HUES64 (cell line): ENCODE measurements around the gene TMEM179.

ENCODE experiments used
- H3K27ac ChIP-seq: 2 replicates; pipeline ENCODE4 v1.7.0; 2013; ENCODE audit warnings: low read depth, low read length, inconsistent platforms
- H3K27me3 ChIP-seq: 2 replicates; pipeline ENCODE4 v1.6.1; 2013; ENCODE audit warnings: mild to moderate bottlenecking, low read length; ENCODE audit not compliant: insufficient read depth
- H3K36me3 ChIP-seq: 2 replicates; pipeline ENCODE4 v1.6.1; 2013; ENCODE audit warnings: mild to moderate bottlenecking, low read length; ENCODE audit not compliant: insufficient read depth
- H3K4me1 ChIP-seq: 2 replicates; pipeline ENCODE4 v1.6.1; 2013; ENCODE audit warnings: mild to moderate bottlenecking, low read length, moderate library complexity; ENCODE audit not compliant: insufficient read depth
- H3K4me3 ChIP-seq: 2 replicates; pipeline ENCODE4 v1.5.1; 2013; ENCODE audit warnings: mild to moderate bottlenecking, low read length, moderate library complexity
- H3K9ac ChIP-seq: 2 replicates; pipeline ENCODE4 v1.6.1; 2013; ENCODE audit warnings: mild to moderate bottlenecking, low read depth, low read length
- H3K9me3 ChIP-seq: 2 replicates; pipeline ENCODE4 v1.6.1; 2013; ENCODE audit warnings: low read depth, low read length; ENCODE audit not compliant: insufficient read depth
- WGBS: fragments of 150-250, 120-280 bp; methylation state at CpG from one replicate; pipeline ENCODE4 v1.1.7; 2013; ENCODE audit warnings: missing lambda C conversion rate; 5-methylcytosine and 5-hydroxymethylcytosine counted together

The TMEM179 gene

DNA sequence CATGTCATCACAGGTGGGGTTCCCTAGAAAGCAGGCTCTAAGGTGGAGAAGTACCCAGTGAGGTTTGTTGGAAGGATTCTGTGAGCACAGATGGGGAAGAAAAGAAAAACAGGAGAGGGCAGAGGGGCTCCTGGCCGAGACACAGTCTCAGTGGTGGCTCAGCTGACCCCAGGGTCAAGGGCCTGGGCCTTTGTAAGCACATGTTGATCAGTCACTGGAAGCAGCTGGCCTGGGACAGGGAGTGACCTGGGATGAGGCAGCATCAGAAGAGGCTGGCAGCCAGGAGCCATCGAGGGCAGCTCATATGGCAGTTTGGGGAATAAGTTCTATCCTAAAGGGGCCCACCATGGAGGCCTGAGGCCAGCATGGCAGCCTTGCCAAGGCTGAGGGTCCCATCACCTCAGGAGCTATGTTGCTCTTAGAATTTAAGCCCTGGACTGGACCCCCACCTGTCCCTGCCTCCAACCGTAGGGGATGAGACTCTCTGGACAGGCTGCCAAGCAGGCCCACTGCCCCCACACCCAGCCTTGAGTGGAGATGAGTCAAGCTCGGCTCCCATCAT lies 6.3 kb upstream of the TMEM179 start:
- no peak overlapping the region for H3K9ac ChIP-seq
- no peaks in the 10 kb centered on the region for H3K9me3 ChIP-seq
- no peaks in the 10 kb centered on the region for H3K4me1 ChIP-seq
- no peak overlapping the region for H3K27ac ChIP-seq
- no peaks in the 10 kb centered on the region for H3K36me3 ChIP-seq
- H3K4me3 ChIP-seq: no peak overlapping the region
- 86% methylated on average over 4 of the region's 4 CpGs for WGBS
- H3K27me3 ChIP-seq: peaks cover 27% of the 10 kb centered on the region

DNA sequence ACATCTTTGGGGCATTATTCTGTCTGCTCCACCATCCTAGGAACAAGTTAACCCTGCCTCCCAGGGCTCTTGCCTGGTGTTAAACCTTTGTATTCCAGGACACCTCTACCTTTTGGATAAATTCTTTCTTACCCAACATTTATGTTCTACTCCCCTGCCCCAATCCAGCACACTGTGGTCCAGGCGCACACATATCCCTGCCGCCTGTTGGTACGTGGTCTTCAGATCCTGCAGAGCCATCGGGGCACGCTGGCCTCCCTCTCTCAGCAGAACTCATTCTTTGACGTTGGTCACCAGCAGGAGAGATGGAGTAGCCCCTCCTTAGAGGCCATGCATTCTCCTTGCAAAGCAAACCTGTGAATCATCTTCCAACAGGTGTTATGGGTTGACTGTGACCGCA lies 5.1 kb upstream of the TMEM179 start:
- WGBS: 73% methylated on average over 7 of the region's 7 CpGs
- peaks cover 38% of the 10 kb centered on the region for H3K27me3 ChIP-seq
- H3K4me1 ChIP-seq: no peaks in the 10 kb centered on the region

DNA sequence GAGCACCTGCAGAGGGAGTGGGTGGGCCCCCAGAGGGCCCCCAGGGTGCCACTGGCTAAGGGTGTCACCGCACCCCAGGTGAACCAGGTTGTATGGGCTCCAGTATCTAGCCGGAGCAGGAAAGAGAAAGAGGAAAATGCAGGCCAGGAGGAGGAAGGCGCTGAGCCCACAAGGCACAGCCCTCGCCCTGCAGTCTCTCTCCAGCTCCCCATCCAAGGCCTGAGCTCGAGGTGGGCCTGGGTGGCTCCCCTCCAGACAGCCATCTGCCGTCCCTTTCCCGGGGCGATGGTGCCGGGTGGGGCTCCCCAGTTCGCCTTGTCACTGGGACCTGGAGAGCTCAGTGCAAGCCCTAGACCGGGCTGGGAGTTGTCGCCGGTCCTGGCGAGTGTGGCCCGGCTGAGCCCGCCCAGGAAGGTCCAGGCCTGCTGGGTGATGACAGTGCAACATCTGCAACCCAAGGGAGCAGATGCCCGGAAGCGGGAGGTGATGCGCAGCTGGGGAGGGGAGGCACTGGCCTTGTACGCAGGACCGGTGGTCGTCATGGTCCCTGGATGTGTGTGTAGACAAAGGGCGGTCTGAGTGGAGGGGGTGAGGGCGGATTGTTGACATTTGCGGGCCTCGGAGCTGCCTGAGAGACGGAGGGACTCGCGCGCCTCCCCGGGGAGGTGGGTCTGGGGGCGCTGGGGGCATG lies 716 bp downstream of the TMEM179 start:
- H3K4me3 ChIP-seq: peak overlapping the region; percentile 47
- no peaks in the 10 kb centered on the region for H3K36me3 ChIP-seq
- peaks cover 36% of the 10 kb centered on the region for H3K27me3 ChIP-seq
- H3K4me1 ChIP-seq: no peaks in the 10 kb centered on the region
- no peak overlapping the region for H3K27ac ChIP-seq
- H3K9me3 ChIP-seq: no peaks in the 10 kb centered on the region
- WGBS: 51% methylated on average over 32 of the region's 32 CpGs
- no peak overlapping the region for H3K9ac ChIP-seq

More for the DNA sequence above, 5.1 kb upstream of the TMEM179 start:
- no peak overlapping the region for H3K4me3 ChIP-seq
- H3K9ac ChIP-seq: no peak overlapping the region
- no peak overlapping the region for H3K27ac ChIP-seq
- H3K9me3 ChIP-seq: no peaks in the 10 kb centered on the region
- H3K36me3 ChIP-seq: no peaks in the 10 kb centered on the region

DNA sequence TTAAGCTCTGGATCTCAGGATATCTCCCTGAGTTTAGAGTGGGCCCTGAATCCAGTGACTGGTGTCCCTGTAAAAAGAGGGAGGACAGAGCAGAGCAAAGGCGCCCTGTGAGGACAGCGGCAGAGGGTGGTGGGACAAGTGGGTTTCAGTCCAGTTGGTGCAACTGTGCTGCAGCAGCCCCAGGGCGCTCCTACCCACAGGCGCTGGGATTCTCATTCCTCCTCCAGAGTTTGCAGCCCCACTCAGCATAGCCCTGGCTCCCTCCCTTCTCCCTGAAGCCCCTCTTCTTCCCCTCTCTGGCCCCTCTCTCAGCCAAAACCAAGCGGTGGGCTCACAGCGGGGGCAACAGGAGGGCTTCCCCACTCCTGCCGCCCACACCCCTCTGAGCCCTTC lies 1.6 kb downstream of the TMEM179 start:
- no peak overlapping the region for H3K9ac ChIP-seq
- H3K4me1 ChIP-seq: no peaks in the 10 kb centered on the region
- H3K27me3 ChIP-seq: peaks cover 28% of the 10 kb centered on the region
- H3K36me3 ChIP-seq: no peaks in the 10 kb centered on the region
- no peak overlapping the region for H3K27ac ChIP-seq
- H3K4me3 ChIP-seq: no peak overlapping the region
- 89% methylated on average over 6 of the region's 7 CpGs for WGBS
- H3K9me3 ChIP-seq: no peaks in the 10 kb centered on the region

GRCh38 chr14:104602315-104602932 lies 2.1 kb downstream of the TMEM179 start:
- no peaks in the 10 kb centered on the region for H3K9me3 ChIP-seq

DNA sequence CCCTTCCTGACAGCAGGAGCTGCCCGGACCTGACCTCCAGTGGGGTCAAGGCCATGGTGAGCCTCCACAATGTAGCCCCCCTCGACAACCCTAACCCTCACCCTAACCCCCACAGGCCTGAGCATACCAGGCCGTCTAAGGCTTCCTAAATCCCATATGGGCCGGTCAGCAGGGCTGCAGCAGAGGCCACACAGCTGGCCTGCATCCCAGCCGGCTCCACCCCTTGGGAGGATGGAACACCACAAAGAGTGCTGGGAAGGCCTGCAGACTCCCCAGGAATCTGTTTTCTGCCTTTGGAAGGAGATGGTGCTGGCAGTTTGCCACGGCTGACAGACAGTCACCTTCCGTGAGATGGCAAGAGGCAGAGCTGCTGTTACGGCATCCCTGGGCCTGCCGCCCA lies 2.8 kb downstream of the TMEM179 start:
- H3K27me3 ChIP-seq: peaks cover 28% of the 10 kb centered on the region
- H3K9ac ChIP-seq: no peak overlapping the region
- H3K9me3 ChIP-seq: no peaks in the 10 kb centered on the region
- H3K36me3 ChIP-seq: no peaks in the 10 kb centered on the region
- no peak overlapping the region for H3K27ac ChIP-seq
- H3K4me3 ChIP-seq: no peak overlapping the region
- 84% methylated on average over 9 of the region's 9 CpGs for WGBS
- no peaks in the 10 kb centered on the region for H3K4me1 ChIP-seq

More at GRCh38 chr14:104602315-104602932, 2.1 kb downstream of the TMEM179 start:
- 92% methylated on average over 11 of the region's 11 CpGs for WGBS
- Histone ChIP-seq H3K9ac (no peak overlapping the region), H3K27ac (no peak overlapping the region), H3K4me1 (no peaks in the 10 kb centered on the region), H3K27me3 (peaks cover 28% of the 10 kb centered on the region), H3K36me3 (no peaks in the 10 kb centered on the region), H3K4me3 (no peak overlapping the region)

GRCh38 chr14:104600805-104601204 lies 3.8 kb downstream of the TMEM179 start:
- H3K36me3 ChIP-seq: no peaks in the 10 kb centered on the region
- no peak overlapping the region for H3K27ac ChIP-seq
- H3K4me1 ChIP-seq: no peaks in the 10 kb centered on the region
- H3K4me3 ChIP-seq: no peak overlapping the region
- no peaks in the 10 kb centered on the region for H3K9me3 ChIP-seq
- 92% methylated on average over 8 of the region's 8 CpGs for WGBS
- H3K27me3 ChIP-seq: peaks cover 22% of the 10 kb centered on the region
- no peak overlapping the region for H3K9ac ChIP-seq

DNA sequence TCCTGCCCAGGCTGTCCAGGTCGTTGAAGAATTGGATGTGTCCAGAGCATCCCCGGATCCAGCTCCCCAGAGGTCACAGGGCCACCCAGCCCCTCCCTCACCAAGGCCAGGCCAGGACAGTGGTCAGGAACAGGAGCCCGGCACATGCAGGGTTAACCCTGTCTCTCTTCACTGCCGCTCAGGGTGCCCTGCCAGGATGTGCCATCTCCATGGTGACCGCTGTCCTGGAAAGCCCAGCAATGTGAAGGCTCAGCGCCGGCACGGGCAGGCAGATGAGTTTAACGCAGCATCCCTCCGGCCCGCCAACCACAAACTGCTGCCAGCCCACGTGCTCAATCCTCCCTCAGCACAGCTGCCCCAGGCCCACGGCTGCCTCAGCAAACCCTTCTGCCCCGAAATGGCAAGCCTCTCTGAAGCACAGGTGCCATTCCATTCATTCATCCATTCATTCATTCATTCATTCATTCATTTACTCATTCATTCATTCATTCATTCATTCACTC lies 4.4 kb downstream of the TMEM179 start:
- Histone ChIP-seq H3K27ac (no peak overlapping the region), H3K4me1 (no peaks in the 10 kb centered on the region), H3K9ac (no peak overlapping the region), H3K27me3 (peaks cover 16% of the 10 kb centered on the region), H3K36me3 (no peaks in the 10 kb centered on the region), H3K9me3 (no peaks in the 10 kb centered on the region), H3K4me3 (no peak overlapping the region)
- 77% methylated on average over 14 of the region's 14 CpGs for WGBS

DNA sequence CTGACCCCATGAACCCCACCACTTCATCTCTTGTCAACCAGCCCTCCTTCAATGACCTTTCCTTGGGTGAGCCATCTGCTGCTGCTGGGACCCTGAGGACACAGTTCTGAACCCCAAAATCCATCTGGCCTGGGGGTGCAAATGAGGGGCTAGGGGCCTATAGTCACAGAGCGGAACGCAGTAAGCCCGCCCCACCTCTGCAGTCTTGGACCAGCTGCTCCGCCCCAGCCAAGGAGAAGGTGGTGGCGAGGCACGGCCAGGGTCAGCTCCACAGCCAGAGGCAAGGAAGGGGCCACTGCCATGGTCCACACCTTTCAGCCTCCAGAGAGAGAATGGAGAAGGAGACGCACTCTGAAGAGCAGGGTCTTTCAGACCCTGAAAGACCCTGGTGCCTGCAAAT lies 5.1 kb downstream of the TMEM179 start:
- Histone ChIP-seq H3K27me3 (peaks cover 10% of the 10 kb centered on the region), H3K27ac (no peak overlapping the region)
- WGBS: 94% methylated on average over 7 of the region's 7 CpGs

DNA sequence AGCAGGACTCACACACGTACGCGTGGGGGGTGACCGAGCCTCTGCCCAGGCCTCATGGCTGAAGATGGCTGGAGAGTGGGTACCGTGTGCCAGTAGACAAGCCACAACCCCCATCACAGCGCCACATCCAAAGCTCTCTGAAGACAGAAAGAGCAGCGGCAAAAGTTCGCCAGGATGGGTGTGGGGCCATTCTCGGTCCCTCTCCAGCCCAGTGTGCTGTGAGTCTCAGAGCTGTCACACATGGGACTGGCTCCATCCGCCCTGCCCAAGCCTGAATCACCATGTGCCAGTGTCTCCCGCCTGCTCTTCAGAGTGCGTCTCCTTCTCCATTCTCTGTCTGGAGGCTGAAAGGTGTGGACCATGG lies 5.7 kb downstream of the TMEM179 start:
- H3K27ac ChIP-seq: no peak overlapping the region
- no peaks in the 10 kb centered on the region for H3K9me3 ChIP-seq

More for the DNA sequence above, 5.1 kb downstream of the TMEM179 start:
- Histone ChIP-seq H3K9ac (no peak overlapping the region), H3K9me3 (no peaks in the 10 kb centered on the region), H3K4me3 (no peak overlapping the region), H3K4me1 (no peaks in the 10 kb centered on the region), H3K36me3 (no peaks in the 10 kb centered on the region)

GRCh38 chr14:104598039-104598909 lies 6.3 kb downstream of the TMEM179 start:
- no peaks in the 10 kb centered on the region for H3K4me1 ChIP-seq
- no peaks in the 10 kb centered on the region for H3K9me3 ChIP-seq
- no peaks in the 10 kb centered on the region for H3K36me3 ChIP-seq
- no peak overlapping the region for H3K27ac ChIP-seq
- H3K4me3 ChIP-seq: no peak overlapping the region
- H3K27me3 ChIP-seq: no peaks in the 10 kb centered on the region; the same call in 1 of the 2 replicates
- H3K9ac ChIP-seq: no peak overlapping the region
- WGBS: 87% methylated on average over 28 of the region's 28 CpGs

More for the DNA sequence above, 5.7 kb downstream of the TMEM179 start:
- Histone ChIP-seq H3K36me3 (no peaks in the 10 kb centered on the region), H3K4me1 (no peaks in the 10 kb centered on the region), H3K27me3 (peaks cover 4% of the 10 kb centered on the region), H3K9ac (no peak overlapping the region), H3K4me3 (no peak overlapping the region)
- 96% methylated on average over 12 of the region's 12 CpGs for WGBS
